Testis (tissue), 3 donors: Measurements from ENCODE around the gene TFF2. TPM values are rescaled to one million over a fixed set of nuclear protein-coding genes. Genes with fewer than 3 reads are reported as not detected.

ENCODE experiments used
- DNase-seq: peaks from one replicate; pipeline ENCODE4 v3.0.0-alpha.2; 2019
- H3K27ac ChIP-seq, 2 donors: fragments of 200-600 bp; sonication (generic); one replicate each; pipeline ENCODE4 v1.5.1; 2019
- H3K27me3 ChIP-seq: fragments of 200-600 bp; sonication (generic); one replicate; pipeline ENCODE4 v1.5.1; 2019
- H3K36me3 ChIP-seq: fragments of 200-600 bp; sonication (generic); one replicate; pipeline ENCODE4 v1.5.1; 2017; ENCODE audit warnings: low read depth; ENCODE audit errors: missing control alignments
- H3K4me1 ChIP-seq: fragments of 200-600 bp; sonication (generic); one replicate; pipeline ENCODE4 v1.5.1; 2019
- H3K4me3 ChIP-seq, 2 donors: fragments of 200-600 bp; sonication (generic); one replicate each; pipeline ENCODE4 v1.5.1; 2017 to 2019
- H3K9me3 ChIP-seq: fragments of 200-600 bp; sonication (generic); one replicate; pipeline ENCODE4 v1.5.1; 2017
- POLR2A ChIP-seq: fragments of 450-650 bp; IDR thresholded peaks from one replicate; pipeline ENCODE4 v1.6.1; 2017; ENCODE audit warnings: antibody characterized with exemption, mild to moderate bottlenecking, moderate library complexity
- WGBS, 2 donors: methylation state at CpG; one replicate each; pipeline ENCODE4 v1.1.5; 2018; 5-methylcytosine and 5-hydroxymethylcytosine counted together
- intact Hi-C: fragments of 100-400 bp; cut with DNase I; formaldehyde crosslinking; loops from one replicate; pipeline ENCODE4 v1.15.1; 2023; ENCODE audit warnings: low total_unique reads
- polyA plus RNA-seq: library from polyadenylated mRNA; stranded (reverse); fragments of 350-450 nt; fragmentation: Illumina TruSeq; extraction: RNeasy Lipid Tissue Mini Kit (QIAGEN cat#74804); gene quantifications from one replicate; pipeline ENCODE4 v1.2.3, GENCODE V29; 2014; ENCODE audit warnings: low read depth, low replicate concordance; ENCODE audit not compliant: insufficient read depth
- total RNA-seq, 2 donors: library from RNA; depleted of rRNA; stranded (reverse); fragments of >200 nt; gene quantifications; one replicate each; pipeline ENCODE4 v1.2.3, GENCODE V29; 2016
- TF ChIP-seq, protein P1 (sequence below), 3 experiments: fragments of 450-650 bp in 2 of 3; fragments of 200-600 bp in 1 of 3; sonication (generic) in 1 of 3; IDR thresholded peaks; one replicate each; pipeline ENCODE4 v1.5.1; 2016 to 2019; ENCODE audit warnings: antibody characterized with exemption in 3 of 3, mild to moderate bottlenecking in 2 of 3, moderate library complexity in 1 of 3

TFF2 gene
- total and polyA plus RNA-seq, 3 donors from 2014 or later, result not detected

DNA sequence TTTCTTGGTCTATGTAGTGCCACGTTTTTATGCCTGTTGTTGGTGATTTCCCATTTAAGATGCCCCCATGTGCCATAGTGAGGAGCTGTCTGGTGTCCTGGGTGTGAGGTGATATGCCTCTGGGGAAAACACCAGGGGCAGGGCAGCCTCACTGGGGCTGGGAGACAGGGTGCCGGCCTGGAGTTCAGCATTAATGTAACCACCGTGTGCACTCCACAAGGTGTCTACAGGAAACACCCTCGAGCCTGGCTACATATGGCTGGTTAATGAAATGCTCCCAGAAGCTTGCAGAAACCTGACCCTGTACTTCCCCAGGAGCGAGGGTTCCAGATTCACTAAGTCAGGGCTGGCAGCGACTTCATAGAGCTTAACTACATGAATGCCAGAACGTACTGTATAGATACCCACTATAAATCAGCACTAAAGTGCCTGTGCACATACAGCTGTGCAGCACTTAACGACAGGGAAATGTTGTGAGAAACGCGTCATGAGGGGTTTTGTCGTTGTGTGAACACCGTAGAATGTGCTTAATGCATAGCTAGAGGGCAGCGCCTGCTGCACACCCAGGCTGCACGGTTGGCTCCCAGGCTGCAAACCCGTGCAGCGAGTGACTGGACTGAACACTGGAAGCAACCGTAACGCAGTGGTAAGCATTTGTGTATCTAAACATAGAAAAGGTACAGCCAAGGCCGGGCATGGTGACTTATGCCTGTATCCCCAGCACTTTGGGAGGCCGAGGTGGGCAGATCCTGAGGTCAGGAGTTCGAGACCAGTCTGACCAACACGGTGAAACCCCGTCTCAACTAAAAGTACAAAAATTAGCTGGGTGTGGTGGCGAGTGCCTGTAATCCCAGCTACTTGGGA is 10.4 kb downstream of the TFF2 start:
- Histone ChIP-seq H3K36me3 (no peaks in the 10 kb centered on the region), H3K9me3 (no peaks in the 10 kb centered on the region), H3K27me3 (no peaks in the 10 kb centered on the region), H3K27ac (no peak overlapping the region), H3K4me1 (no peaks in the 10 kb centered on the region), H3K4me3 (no peak overlapping the region)
- intact Hi-C loops, result no loop called here
- TF ChIP-seq, protein P1, sequence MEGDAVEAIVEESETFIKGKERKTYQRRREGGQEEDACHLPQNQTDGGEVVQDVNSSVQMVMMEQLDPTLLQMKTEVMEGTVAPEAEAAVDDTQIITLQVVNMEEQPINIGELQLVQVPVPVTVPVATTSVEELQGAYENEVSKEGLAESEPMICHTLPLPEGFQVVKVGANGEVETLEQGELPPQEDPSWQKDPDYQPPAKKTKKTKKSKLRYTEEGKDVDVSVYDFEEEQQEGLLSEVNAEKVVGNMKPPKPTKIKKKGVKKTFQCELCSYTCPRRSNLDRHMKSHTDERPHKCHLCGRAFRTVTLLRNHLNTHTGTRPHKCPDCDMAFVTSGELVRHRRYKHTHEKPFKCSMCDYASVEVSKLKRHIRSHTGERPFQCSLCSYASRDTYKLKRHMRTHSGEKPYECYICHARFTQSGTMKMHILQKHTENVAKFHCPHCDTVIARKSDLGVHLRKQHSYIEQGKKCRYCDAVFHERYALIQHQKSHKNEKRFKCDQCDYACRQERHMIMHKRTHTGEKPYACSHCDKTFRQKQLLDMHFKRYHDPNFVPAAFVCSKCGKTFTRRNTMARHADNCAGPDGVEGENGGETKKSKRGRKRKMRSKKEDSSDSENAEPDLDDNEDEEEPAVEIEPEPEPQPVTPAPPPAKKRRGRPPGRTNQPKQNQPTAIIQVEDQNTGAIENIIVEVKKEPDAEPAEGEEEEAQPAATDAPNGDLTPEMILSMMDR (IDR thresholded peaks at IDR 0.05), result no peak
- no peak for TF ChIP-seq POLR2A
- peak; percentile 10 for DNase-seq
- 82 to 83% methylated on average over 21 to 24 of the region's 24 CpGs for WGBS, 2 donors

DNA sequence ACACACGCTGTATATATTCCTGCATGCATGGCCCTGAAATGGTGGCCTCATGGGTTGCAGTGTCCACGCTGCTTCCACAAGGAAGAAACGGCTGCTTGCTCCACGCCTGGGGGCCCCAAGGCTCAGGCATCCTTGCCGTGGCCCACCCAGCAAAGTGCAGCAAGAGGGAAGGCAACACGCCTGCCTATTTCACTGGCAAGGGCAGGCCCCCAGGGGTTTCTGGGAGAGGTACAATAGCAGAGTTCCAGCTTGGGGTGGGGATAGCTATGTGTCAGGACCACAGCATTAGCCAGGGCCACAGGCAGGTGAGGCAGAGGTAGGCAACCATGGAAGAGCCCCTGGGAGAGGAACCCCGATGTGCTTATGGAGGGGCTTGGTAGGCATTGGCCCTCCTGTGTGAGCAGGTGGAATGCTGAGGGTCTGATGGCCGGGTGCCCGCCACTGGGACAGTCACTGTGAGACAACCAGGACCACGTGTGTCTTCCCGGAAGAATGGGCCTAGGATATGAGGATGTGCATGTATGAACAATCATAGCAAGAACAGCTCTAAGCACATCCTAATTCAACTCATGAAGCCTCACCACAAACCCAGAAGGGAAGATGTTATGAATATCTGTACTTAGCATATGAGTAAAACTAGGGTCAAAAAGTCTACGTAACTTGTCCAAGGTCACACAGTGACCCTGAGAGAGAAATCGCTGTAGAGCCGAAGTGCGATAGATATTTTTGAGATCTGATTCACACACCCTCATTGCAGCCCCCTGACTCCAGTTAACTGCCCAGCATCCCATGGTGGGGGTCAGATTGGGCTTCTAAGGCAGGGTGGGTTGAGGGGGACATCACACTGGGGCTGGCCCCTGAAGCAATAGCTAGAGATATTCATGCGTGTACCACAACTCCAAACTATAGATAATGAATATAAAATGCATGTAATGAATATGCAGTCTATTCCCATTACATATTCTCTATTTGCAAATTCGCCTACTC is 11.8 kb downstream of the TFF2 start:
- peak; percentile 8 for DNase-seq
- WGBS, 2 donors, result 84 to 87% methylated on average over 12 to 17 of the region's 17 CpGs
- intact Hi-C loops, result no loop called here
- Histone ChIP-seq H3K36me3 (no peaks in the 10 kb centered on the region), H3K27me3 (no peaks in the 10 kb centered on the region), H3K27ac (no peak overlapping the region), H3K4me1 (no peaks in the 10 kb centered on the region), H3K9me3 (no peaks in the 10 kb centered on the region), H3K4me3 (no peak overlapping the region)
- TF ChIP-seq, protein P1 (IDR thresholded peaks at IDR 0.05), result no peak
- no peak for TF ChIP-seq POLR2A

DNA sequence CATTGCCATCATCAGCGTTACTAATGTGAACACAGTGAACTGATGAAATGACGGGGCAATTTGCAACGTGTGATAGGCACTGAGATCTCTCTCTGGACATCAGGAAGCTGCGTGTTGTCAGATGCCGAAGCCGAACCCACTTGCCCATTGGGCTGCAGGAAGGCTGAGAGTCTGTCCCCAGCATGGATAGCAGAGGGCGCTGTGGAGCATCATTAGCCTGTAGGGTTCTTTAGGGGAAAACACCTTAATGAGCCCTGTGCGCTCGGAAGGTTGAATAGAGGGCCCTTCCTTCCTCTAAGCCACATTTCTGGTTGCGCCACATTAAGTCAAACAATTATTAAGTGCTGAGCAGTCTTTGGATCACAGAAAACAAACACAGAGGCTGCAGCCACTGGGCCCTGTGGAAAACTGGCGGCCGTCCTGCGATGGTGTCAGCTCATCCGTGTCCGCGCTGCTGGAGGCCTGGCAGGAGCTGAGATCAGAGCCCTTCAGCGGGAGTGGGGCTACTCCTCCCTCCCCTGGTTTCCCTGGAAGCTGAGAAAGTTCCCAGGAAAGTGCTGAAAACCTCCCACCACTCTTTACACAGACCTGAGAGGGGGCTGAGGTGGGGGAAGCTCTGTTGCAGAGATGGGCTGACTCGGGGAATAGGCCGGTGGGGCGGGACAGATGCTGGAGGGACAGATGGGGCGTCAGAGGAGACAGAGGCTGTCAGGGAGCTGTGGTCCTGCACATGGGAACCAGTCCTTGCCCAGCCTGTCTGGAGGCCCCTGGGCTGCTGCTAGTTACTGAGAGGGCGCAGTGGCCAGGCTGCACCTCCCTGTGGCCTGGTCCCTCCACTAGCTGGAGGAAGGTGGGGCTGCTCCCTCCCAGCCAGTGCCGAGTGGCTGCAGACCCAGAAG is 12.7 kb downstream of the TFF2 start:
- Histone ChIP-seq H3K27me3 (no peaks in the 10 kb centered on the region), H3K9me3 (no peaks in the 10 kb centered on the region), H3K4me1 (no peaks in the 10 kb centered on the region), H3K4me3 (no peak overlapping the region), H3K36me3 (no peaks in the 10 kb centered on the region), H3K27ac (no peak overlapping the region)
- intact Hi-C loops, result no loop called here
- WGBS, 2 donors, result 34 to 45% methylated on average over 23 of the region's 23 CpGs
- TF ChIP-seq, protein P1 (IDR thresholded peaks at IDR 0.05), result peak in 2 of 3 experiments; percentile 17 to 41
- TF ChIP-seq POLR2A, result no peak
- DNase-seq, result peak; percentile 80

DNA sequence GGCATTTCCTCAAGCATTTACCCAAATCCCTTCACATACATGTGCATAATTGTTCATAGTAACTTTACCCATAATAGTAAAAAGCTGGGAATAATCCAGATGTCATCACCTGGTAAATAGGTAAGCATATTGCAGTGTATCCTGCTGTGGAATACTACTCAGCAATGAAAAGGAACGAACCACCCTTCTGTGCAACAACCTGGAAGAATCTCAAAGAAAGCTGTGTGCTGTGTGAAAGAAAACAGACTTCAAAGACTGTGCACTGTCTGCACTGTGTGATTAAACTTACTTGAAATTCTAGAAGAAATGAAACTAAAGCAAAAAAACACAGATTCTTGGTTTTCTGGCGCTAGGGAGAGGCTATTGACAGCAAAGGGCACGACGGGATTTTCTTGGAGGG is 13.5 kb downstream of the TFF2 start:
- WGBS, 2 donors, result 65 to 80% methylated on average over 4 of the region's 4 CpGs
- TF ChIP-seq, protein P1 (IDR thresholded peaks at IDR 0.05), result no peak
- no peak for TF ChIP-seq POLR2A
- no peak overlapping the region for H3K27ac ChIP-seq
- no peaks in the 10 kb centered on the region for H3K27me3 ChIP-seq
- H3K9me3 ChIP-seq, result no peaks in the 10 kb centered on the region
- intact Hi-C loops, result no loop called here
- no peaks in the 10 kb centered on the region for H3K4me1 ChIP-seq
- no peaks in the 10 kb centered on the region for H3K36me3 ChIP-seq
- no peak overlapping the region for H3K4me3 ChIP-seq
- no peak for DNase-seq
